GM12891 (cell line): ENCODE data around the gene DCTN5.

Experiments used
- PAX5 ChIP-seq: IDR thresholded peaks from 2 replicates; pipeline ENCODE4 v1.6.1; 2011; ENCODE audit warnings: low read length, moderate library complexity, mild to moderate bottlenecking; ENCODE audit not compliant: insufficient read depth, severe bottlenecking
- POLR2A ChIP-seq: IDR thresholded peaks from 2 replicates; pipeline ENCODE4 v1.6.1; 2011; ENCODE audit warnings: low read depth, low read length, control low read depth
- POLR2AphosphoS5 ChIP-seq: IDR thresholded peaks from 2 replicates; pipeline ENCODE4 v1.6.1; 2011; ENCODE audit warnings: low read depth, low read length, control low read depth
- POU2F2 ChIP-seq: IDR thresholded peaks from 2 replicates; pipeline ENCODE4 v1.6.1; 2011; ENCODE audit warnings: low read depth, mild to moderate bottlenecking, control low read depth, low read length, moderate library complexity
- SPI1 ChIP-seq: IDR thresholded peaks from 2 replicates; pipeline ENCODE4 v1.6.1; 2011; ENCODE audit warnings: low read depth, low read length, control low read depth
- TAF1 ChIP-seq: IDR thresholded peaks from 2 replicates; pipeline ENCODE4 v1.6.1; 2011; ENCODE audit warnings: low read depth, low read length, control low read depth

DNA sequence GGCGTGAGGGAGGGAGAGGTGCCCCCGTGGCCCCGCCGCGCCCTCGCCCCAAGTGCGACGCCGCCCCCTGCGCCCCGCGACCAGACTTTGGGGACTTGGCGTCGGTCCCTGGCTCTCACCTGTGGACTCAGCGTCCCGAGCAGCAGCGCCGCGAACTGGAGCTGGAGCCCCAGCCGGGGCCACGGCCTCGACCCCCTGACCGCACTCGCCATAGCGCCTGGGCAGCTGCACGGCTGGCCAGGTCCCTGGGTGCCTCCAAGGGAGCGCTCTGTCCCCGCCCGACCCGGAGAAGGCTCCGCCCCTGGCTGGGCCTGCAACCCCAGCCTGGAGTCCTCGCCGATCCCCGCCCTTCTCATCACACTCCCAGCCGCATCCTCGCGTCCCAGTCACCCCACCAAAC lies 71.7 kb downstream of the DCTN5 start, which contains the start of gene ERN2:
- TF ChIP-seq POLR2A (no peak), POLR2AphosphoS5 (no peak), PAX5 (no peak), TAF1 (no peak), POU2F2 (no peak), SPI1 (no peak)
